Liver (tissue), 3 donors: Measurements from ENCODE around the gene FIBP.

Source experiments
- CTCF ChIP-seq: fragments of 150-350 bp; IDR thresholded peaks from 2 replicates; pipeline ENCODE4 v1.5.1; 2017; ENCODE audit warnings: improper control_type of control experiment, low read depth, low read length; ENCODE audit not compliant: missing input control
- EGR1 ChIP-seq, 2 donors: IDR thresholded peaks; 2 replicates each; pipeline ENCODE4 v1.6.1; 2016 to 2018; ENCODE audit warnings: antibody characterized with exemption in 2 of 2, low read depth in 2 of 2
- HNF4A ChIP-seq, 2 donors: conservative IDR thresholded peaks; 2 replicates each; pipeline ENCODE4 v1.6.1; 2016; ENCODE audit warnings: antibody characterized with exemption in 2 of 2, mild to moderate bottlenecking in 2 of 2
- JUND ChIP-seq, 2 donors: IDR thresholded peaks; 2 replicates each; pipeline ENCODE4 v1.6.1; 2016; ENCODE audit warnings: antibody characterized with exemption in 2 of 2
- MAX ChIP-seq: IDR thresholded peaks from 2 replicates; pipeline ENCODE4 v1.6.1; 2016; ENCODE audit warnings: antibody characterized with exemption
- RAD21 ChIP-seq, 2 donors: IDR thresholded peaks; 2 replicates each; pipeline ENCODE4 v1.6.1; 2016; ENCODE audit warnings: antibody characterized with exemption in 2 of 2, mild to moderate bottlenecking in 2 of 2
- REST ChIP-seq: IDR thresholded peaks from 2 replicates; pipeline ENCODE4 v1.6.1; 2016; ENCODE audit warnings: antibody characterized with exemption, mild to moderate bottlenecking
- SP1 ChIP-seq: IDR thresholded peaks from 2 replicates; pipeline ENCODE4 v1.6.1; 2018; ENCODE audit warnings: antibody characterized with exemption, mild to moderate bottlenecking
- TAF1 ChIP-seq: conservative IDR thresholded peaks from 2 replicates; pipeline ENCODE4 v1.6.1; 2016; ENCODE audit warnings: antibody characterized with exemption, mild to moderate bottlenecking
- YY1 ChIP-seq: IDR thresholded peaks from 2 replicates; pipeline ENCODE4 v1.6.1; 2016; ENCODE audit warnings: antibody characterized with exemption, mild to moderate bottlenecking
- ZBTB33 ChIP-seq: IDR thresholded peaks from 2 replicates; pipeline ENCODE4 v1.6.1; 2016; ENCODE audit warnings: antibody characterized with exemption
- donor health status: healthy.
- donor health status: healthy.

GRCh38 chr11:65880027-65880426 lies 8.2 kb downstream of the FIBP start:
- no peak for TF ChIP-seq CTCF
- no peak for TF ChIP-seq MAX
- TF ChIP-seq ZBTB33 = no peak
- TF ChIP-seq JUND (IDR thresholded peaks at IDR 0.05) = no peak
- no peak for TF ChIP-seq YY1
- no peak for TF ChIP-seq HNF4A (conservative IDR thresholded peaks at IDR 0.05)
- no peak for TF ChIP-seq SP1
- TF ChIP-seq RAD21 (IDR thresholded peaks at IDR 0.05) = no peak
- no peak for TF ChIP-seq EGR1 (IDR thresholded peaks at IDR 0.05; ENCODE audit: low read depth in 2 of 2)
- no peak for TF ChIP-seq REST
- no peak for TF ChIP-seq TAF1
